Transverse colon (tissue), 4 donors: ENCODE data around the gene LEKR1.

Experiments used
- EP300 ChIP-seq: sonication (generic); formaldehyde crosslinking; IDR thresholded peaks from one replicate; pipeline ENCODE4 v1.6.1; 2017; ENCODE audit warnings: antibody characterized with exemption, low read depth
- POLR2A ChIP-seq: fragments of 450-650 bp; IDR thresholded peaks from one replicate; pipeline ENCODE4 v1.6.1; 2016; ENCODE audit warnings: antibody characterized with exemption, mild to moderate bottlenecking, moderate library complexity
- POLR2AphosphoS5 ChIP-seq, 3 donors: sonication (generic); formaldehyde crosslinking; IDR thresholded peaks; one replicate each; pipeline ENCODE4 v1.6.1; 2016; ENCODE audit warnings: antibody characterized with exemption in 3 of 3
- TF ChIP-seq, protein P1 (sequence below), 5 experiments: fragments of 200-600 bp in 3 of 5; fragments of 450-650 bp in 2 of 5; sonication (generic) in 3 of 5; IDR thresholded peaks; 1 replicate in 2 of 5; 2 replicates in 3 of 5; pipeline ENCODE4 v1.5.1; 2016 to 2017; ENCODE audit warnings: antibody characterized with exemption in 5 of 5, inconsistent platforms in 3 of 5, mild to moderate bottlenecking in 2 of 5, moderate library complexity in 1 of 5

DNA sequence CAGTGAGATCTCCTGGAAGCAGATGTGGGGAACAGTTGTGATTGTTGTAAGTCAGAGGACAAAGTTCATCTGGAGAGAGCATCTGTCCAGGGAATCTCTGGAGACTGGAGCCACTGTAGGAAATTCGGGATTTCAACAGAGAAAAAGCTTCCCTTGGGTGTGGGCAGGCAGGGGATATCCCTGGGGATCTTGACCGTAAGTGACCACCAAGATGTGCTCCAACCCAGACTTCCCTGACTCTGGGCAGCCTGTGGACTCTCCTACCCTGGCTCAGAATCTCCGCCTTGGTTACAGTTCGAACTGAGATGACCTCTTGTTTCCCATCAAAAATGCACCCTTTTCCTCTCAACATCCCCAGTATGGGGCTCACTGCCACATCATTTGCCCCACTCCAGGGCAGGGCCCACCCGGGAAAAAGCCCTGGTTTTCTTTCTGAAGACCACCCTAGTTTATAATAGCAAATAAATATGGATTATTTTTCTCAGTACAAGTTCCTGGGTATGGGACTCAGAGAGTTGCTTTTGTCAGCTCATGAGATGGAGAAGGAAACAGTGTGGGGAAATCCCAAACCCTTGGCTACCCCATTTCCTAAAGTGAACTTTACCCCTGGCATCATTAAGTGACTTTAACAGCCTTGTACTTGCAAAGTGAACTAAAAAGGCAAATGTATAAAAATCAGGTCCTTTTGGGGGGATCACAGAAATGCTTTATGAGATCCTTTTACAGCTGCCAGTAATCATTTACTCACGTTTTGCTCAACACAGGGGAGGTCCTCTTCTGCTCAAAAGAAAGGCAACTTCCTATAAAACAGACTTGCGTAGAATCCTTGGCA, 243.9 kb downstream of the LEKR1 start:
- TF ChIP-seq, protein P1, sequence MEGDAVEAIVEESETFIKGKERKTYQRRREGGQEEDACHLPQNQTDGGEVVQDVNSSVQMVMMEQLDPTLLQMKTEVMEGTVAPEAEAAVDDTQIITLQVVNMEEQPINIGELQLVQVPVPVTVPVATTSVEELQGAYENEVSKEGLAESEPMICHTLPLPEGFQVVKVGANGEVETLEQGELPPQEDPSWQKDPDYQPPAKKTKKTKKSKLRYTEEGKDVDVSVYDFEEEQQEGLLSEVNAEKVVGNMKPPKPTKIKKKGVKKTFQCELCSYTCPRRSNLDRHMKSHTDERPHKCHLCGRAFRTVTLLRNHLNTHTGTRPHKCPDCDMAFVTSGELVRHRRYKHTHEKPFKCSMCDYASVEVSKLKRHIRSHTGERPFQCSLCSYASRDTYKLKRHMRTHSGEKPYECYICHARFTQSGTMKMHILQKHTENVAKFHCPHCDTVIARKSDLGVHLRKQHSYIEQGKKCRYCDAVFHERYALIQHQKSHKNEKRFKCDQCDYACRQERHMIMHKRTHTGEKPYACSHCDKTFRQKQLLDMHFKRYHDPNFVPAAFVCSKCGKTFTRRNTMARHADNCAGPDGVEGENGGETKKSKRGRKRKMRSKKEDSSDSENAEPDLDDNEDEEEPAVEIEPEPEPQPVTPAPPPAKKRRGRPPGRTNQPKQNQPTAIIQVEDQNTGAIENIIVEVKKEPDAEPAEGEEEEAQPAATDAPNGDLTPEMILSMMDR (IDR thresholded peaks at IDR 0.05): no peak
- TF ChIP-seq POLR2AphosphoS5 (IDR thresholded peaks at IDR 0.05) (no peak), EP300 (no peak), POLR2A (no peak)
